Measurements from ENCODE around the gene FBXO31. TPM values are rescaled to one million over a fixed set of nuclear protein-coding genes. Genes with fewer than 3 reads are reported as not detected.
"Not testable (repeated sequence)": the region's sequence is repeated elsewhere in the genome, so short reads cannot be mapped to it uniquely, and the experiment has no call there.

Gene FBXO31
- total RNA-seq, 1 experiment from 2014 or later = 11.9 TPM

GRCh38 chr16:87366930-87367329, 16.6 kb downstream of the FBXO31 start:
- no peak overlapping the region for H3K4me3 ChIP-seq
- H3K4me1 ChIP-seq = peaks cover 9% of the 10 kb centered on the region
- no peaks in the 10 kb centered on the region for H3K9me3 ChIP-seq (replicated peaks)
- DNase-seq = no peak
- H3K36me3 ChIP-seq = no peaks in the 10 kb centered on the region
- H3K27ac ChIP-seq = no peak overlapping the region
- no peaks in the 10 kb centered on the region for H3K27me3 ChIP-seq

DNA sequence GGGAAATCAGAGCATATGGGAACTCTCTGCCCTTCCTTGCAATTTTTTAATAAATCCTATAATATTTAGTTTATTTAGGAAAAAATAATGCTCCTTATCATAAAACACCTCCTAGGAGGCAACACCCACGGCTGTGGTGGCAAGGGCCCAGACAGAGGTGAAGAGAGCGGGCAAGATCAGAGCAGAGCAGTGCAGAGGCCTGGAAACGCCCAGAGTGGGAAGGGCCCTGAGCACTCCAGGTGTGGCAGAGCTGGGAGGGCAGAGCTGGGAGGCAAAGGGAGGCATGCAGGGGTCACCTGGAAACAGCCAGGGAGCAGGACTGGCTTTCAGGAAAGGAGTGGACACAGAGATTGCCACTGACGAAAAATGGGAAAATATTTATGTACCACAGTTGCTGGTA, 17.3 kb downstream of the FBXO31 start:
- H3K27ac ChIP-seq = no peak overlapping the region
- no peaks in the 10 kb centered on the region for H3K27me3 ChIP-seq
- H3K4me3 ChIP-seq = no peak overlapping the region
- H3K9me3 ChIP-seq (replicated peaks) = no peaks in the 10 kb centered on the region
- H3K4me1 ChIP-seq = peaks cover 2% of the 10 kb centered on the region
- no peaks in the 10 kb centered on the region for H3K36me3 ChIP-seq
- DNase-seq = no peak

DNA sequence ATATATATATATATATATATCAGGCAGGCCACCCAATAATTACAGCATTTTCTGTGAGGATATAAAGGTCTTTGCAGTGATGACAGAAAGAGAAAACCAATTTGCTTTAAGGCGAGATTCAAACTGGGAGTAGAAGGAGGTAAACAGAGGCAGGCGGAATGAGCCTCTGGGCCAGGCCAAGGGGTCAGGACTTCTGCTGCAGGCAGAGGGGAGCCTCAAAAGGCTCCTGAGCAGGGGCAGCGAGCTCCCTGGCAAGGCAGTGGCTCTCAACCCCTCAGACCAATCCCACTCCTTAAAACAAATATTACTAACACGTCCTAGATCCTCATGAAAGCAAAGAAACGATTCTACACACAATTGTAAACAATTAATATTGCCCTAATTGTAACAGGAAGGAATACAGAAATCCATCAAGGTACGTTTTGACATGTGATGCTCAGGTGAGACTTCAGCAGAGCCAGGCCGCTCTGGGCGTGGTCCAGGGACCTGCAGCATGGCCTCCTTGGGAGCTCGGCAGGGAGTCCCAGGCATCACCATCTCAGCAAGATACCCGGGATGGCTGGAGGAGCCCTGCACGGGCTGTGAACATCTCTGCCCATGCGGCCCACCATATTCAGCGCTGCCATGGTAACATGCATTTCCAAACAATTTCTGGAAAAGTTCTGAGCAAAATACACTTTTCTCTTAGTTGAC, 18.4 kb downstream of the FBXO31 start:
- Histone ChIP-seq H3K27me3 (no peaks in the 10 kb centered on the region), H3K4me3 (no peak overlapping the region), H3K27ac (no peak overlapping the region), H3K9me3 (replicated peaks) (no peaks in the 10 kb centered on the region), H3K4me1 (no peaks in the 10 kb centered on the region), H3K36me3 (no peaks in the 10 kb centered on the region)
- no peak for DNase-seq

DNA sequence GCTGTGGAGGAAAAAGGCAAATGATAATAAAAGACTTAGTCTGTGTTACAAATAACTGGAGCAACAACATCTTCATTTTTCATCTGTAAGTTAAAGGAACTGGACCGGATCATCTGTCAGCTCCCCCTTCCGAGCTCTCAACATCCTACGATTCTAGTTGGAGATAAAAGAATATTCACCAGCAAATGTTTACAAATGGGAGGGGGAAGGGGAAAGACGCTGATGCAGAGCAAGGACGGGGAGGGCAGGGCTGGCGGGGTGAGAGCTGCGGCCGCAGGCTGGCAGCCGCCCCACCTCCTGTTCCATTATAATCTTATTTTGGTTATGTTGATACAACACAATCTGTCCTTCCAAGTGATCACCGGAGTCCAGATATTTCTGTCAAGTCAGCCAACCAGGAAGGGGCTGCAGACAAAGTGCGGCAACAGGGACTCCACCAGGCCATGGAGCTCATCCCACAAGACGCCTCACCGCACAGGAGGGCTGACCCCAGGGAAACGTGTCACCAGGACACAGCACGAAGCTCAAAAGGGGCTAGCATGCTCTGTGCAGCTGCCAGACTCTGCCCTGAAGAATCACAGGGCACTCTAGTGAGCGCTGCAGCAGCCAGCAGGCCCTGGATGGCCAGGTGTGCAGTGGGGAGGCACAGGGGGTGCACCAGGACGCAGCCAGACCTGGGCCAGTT, 19.7 kb downstream of the FBXO31 start:
- DNase-seq = no peak
- Histone ChIP-seq H3K27me3 (no peaks in the 10 kb centered on the region), H3K9me3 (replicated peaks) (no peaks in the 10 kb centered on the region), H3K4me3 (no peak overlapping the region), H3K4me1 (no peaks in the 10 kb centered on the region), H3K27ac (no peak overlapping the region), H3K36me3 (no peaks in the 10 kb centered on the region)

- H3K27me3 ChIP-seq; H3K36me3 ChIP-seq; H3K4me1 ChIP-seq; H3K9me3 ChIP-seq (replicated peaks); H3K4me3 ChIP-seq; DNase-seq; H3K27ac ChIP-seq: not testable (repeated sequence)
Measured at GRCh38 chr16:87362828-87363559, 20.6 kb downstream of the FBXO31 start.

DNA sequence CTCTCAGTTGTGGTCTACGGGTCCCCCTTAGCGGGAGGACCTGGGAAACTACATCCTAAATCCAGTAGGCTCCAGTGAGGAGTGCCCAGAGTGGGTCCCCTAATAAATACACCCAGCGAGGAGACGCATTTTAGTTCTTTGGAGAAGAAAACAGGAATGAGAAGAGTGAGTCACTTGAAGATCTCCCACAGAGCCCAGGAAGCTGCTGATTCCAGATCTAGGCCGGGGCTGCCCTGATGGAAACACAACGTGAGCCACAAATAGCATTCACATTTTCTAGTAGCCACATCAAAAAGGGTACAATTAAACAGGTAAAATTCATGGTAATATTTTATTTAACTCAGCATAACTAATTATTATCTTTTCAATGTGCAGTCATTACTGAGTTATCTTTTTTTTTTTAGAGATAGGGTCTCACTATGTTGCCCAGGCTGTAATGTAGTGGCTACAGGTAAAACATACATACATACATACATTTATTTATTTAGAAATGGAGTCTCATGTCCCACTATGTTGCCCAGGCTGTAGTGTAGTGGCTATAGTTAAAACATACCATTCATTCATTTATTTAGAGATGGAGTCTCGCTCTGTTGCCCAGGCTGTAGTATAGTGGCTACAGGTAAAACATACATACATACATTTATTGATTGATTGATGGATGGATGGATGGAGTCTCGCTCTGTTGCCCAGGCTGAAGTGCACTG, 21.5 kb downstream of the FBXO31 start:
- H3K27ac ChIP-seq = no peak overlapping the region
- H3K9me3 ChIP-seq (replicated peaks) = no peaks in the 10 kb centered on the region
- no peaks in the 10 kb centered on the region for H3K4me1 ChIP-seq
- no peak overlapping the region for H3K4me3 ChIP-seq
- no peaks in the 10 kb centered on the region for H3K27me3 ChIP-seq
- no peaks in the 10 kb centered on the region for H3K36me3 ChIP-seq
- DNase-seq = no peak

DNA sequence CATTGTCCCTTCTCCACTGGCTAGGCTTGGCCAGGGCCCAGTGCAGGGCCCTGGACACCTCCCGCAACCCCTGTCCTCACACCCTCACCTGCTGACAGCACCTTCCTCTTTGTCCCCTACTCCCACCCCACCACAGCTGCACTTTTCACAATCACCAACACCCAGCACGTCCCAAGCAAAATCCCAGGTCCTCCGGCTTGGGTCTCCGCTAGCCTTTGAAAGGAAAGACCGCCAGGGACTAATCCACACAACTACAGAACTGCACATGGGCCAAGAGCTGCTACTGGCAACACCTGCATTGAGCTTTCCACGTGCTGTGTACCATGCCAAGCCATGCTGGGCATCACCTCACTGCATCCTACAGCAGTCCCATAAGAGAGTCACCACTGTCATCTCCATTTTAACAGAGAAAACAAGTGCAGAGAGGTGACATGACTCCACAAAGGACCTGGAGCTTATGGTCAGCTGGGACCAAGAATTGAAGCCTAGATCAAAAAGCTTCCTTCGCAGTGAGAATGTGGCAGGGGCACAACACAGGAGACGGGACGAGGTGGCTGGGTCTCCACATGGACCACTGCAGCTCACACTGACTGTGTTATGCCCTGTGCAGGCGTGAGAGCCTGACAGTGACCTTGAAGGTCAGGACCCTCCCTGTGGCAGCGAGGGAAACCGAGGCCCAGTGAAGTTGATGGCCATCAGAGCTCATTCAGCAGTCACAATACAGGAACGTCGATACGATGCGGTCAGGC, 22.5 kb downstream of the FBXO31 start:
- no peaks in the 10 kb centered on the region for H3K9me3 ChIP-seq (replicated peaks)
- no peaks in the 10 kb centered on the region for H3K36me3 ChIP-seq
- DNase-seq = no peak
- H3K27me3 ChIP-seq = no peaks in the 10 kb centered on the region
- no peak overlapping the region for H3K4me3 ChIP-seq
- no peaks in the 10 kb centered on the region for H3K4me1 ChIP-seq
- no peak overlapping the region for H3K27ac ChIP-seq

DNA sequence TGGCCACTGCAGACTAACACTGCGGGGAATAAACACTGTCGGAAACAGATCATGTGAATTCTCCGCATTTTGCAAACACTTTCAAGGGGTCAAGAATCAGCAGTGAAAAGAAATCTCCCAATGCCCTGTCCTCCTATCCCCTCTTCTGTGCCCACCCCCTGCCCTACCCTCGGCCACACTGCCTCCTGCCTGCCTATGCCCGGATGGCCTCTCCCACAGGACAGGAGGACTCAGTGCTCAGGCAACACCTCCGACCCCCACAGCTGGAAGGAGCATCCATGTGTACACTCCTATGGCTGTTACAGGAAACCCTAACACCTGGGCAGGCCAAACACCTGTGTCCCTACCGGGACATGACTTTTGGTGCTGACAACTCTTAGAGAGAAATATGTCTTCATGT, 24.5 kb downstream of the FBXO31 start:
- Histone ChIP-seq H3K27me3 (no peaks in the 10 kb centered on the region), H3K4me1 (no peaks in the 10 kb centered on the region), H3K27ac (no peak overlapping the region), H3K36me3 (no peaks in the 10 kb centered on the region), H3K9me3 (replicated peaks) (no peaks in the 10 kb centered on the region), H3K4me3 (no peak overlapping the region)
- no peak for DNase-seq

- H3K9me3 ChIP-seq (replicated peaks) = no peaks in the 10 kb centered on the region
- H3K27me3 ChIP-seq = no peaks in the 10 kb centered on the region
- H3K4me1 ChIP-seq = no peaks in the 10 kb centered on the region
- peak in 1 of 2 experiments; percentile 18 for DNase-seq
- no peaks in the 10 kb centered on the region for H3K36me3 ChIP-seq
- no peak overlapping the region for H3K4me3 ChIP-seq
- no peak overlapping the region for H3K27ac ChIP-seq
Measured at GRCh38 chr16:87358696-87359095, 24.9 kb downstream of the FBXO31 start.

DNA sequence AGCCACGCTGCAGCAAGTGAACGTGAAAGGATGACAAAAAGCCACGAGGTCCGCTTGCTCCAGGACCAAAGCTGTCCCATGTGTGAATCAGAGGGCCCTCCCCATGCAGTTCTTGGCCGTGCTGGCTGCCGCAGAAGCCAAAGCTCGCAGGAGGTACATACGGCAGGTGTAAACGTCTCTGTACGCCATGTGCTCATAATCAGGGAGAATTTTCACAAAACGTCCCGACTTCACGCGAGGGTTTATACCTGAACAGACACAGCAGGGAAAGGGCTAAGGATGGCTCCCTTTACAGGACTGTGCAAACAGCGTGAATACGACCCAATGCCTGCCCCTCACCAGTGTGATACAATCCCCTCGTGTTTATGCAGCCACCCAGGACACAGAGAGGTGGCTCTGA, 25.3 kb downstream of the FBXO31 start:
- DNase-seq = no peak
- no peaks in the 10 kb centered on the region for H3K9me3 ChIP-seq (replicated peaks)
- no peaks in the 10 kb centered on the region for H3K36me3 ChIP-seq

GRCh38 chr16:87356491-87356853, 27.1 kb downstream of the FBXO31 start:
- Histone ChIP-seq H3K27me3 (no peaks in the 10 kb centered on the region), H3K36me3 (no peaks in the 10 kb centered on the region), H3K27ac (no peak overlapping the region), H3K4me3 (no peak overlapping the region), H3K4me1 (0 out of 2 replicates have a peak, but pooled peaks cover 2% of the 10 kb centered on the region), H3K9me3 (replicated peaks) (no peaks in the 10 kb centered on the region)
- no peak for DNase-seq

More for the DNA sequence above, 25.3 kb downstream of the FBXO31 start:
- no peaks in the 10 kb centered on the region for H3K27me3 ChIP-seq
- no peak overlapping the region for H3K27ac ChIP-seq
- H3K4me3 ChIP-seq = no peak overlapping the region
- H3K4me1 ChIP-seq = no peaks in the 10 kb centered on the region

DNA sequence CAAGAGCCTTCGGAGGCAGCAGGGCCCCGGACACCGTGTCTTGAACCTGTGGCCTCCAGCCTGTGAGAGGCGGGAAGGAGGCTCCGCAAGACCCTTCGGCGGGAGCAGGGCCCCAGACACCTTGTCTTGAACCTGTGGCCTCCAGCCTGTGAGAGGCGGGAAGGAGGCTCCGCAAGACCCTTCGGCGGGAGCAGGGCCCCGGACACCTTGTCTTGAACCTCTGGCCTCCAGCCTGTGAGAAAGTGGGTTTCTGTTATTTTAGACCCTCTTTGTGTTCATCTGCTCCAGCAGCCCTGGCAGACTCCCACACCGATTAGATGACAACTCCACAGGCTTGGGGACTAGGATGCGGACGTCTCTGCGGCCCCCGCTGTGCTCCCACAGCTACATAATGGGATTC, 30.0 kb downstream of the FBXO31 start:
- H3K9me3 ChIP-seq (replicated peaks) = no peaks in the 10 kb centered on the region
- H3K27me3 ChIP-seq = no peaks in the 10 kb centered on the region
- DNase-seq = no peak
- H3K36me3 ChIP-seq = no peaks in the 10 kb centered on the region
- 0 out of 2 replicates have a peak, but pooled peaks cover 2% of the 10 kb centered on the region for H3K4me1 ChIP-seq
- no peak overlapping the region for H3K4me3 ChIP-seq
- no peak overlapping the region for H3K27ac ChIP-seq

DNA sequence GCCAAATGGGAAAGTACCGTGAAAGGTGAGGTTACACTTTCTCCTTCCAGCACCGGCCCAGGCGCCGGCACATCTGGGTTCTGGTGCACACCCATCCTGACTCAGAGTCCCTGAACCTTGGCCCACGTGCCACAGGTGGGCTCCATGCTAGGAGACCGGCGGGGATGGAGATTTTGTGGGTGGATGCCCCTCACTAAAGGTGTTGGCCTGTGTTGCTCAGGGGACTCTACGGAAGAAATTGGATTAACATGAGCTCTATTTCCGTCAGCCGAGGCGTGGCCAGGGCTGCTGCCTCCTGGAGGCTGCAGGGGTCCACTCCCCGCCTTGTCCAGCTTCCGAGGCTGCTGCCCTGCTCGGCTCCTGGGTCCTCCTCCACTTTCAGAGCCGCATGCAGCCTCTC, 30.8 kb downstream of the FBXO31 start:
- H3K4me1 ChIP-seq = 0 out of 2 replicates have a peak, but pooled peaks cover 2% of the 10 kb centered on the region
- H3K9me3 ChIP-seq (replicated peaks) = no peaks in the 10 kb centered on the region
- DNase-seq = no peak

DNA sequence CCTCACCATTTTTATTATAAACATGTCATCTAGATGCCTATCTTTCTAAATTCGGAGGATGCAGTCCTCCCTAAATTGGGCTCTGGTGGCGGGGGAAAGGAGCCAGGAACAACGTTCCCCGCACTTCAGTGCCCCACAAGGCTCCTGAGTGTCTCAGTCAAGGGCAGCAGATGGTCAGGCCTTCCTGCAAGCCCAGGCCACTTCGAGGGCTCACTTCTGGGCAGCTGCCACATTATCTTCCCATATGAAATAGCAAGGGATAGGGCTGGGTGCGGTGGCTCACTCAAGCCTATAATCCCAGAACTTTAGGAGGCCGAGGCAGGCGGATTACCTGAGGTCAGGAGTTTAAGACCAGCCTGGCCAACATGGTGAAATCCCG, 32.3 kb downstream of the FBXO31 start:
- no peaks in the 10 kb centered on the region for H3K27me3 ChIP-seq
- 0 out of 2 replicates have a peak, but pooled peaks cover 2% of the 10 kb centered on the region for H3K4me1 ChIP-seq
- H3K4me3 ChIP-seq = no peak overlapping the region
- no peak overlapping the region for H3K27ac ChIP-seq
- no peaks in the 10 kb centered on the region for H3K9me3 ChIP-seq (replicated peaks)
- peak; percentile 20 to 30 for DNase-seq
- H3K36me3 ChIP-seq = no peaks in the 10 kb centered on the region

More for the DNA sequence above, 30.8 kb downstream of the FBXO31 start:
- H3K36me3 ChIP-seq = no peaks in the 10 kb centered on the region
- H3K27ac ChIP-seq = no peak overlapping the region
- no peak overlapping the region for H3K4me3 ChIP-seq
- no peaks in the 10 kb centered on the region for H3K27me3 ChIP-seq
